Prostate gland (tissue), 2 donors: ENCODE results near the gene EXOSC2.

Experiments used
- CTCF ChIP-seq, 4 experiments: fragments of 200-600 bp in 2 of 4; fragments of 450-650 bp in 2 of 4; sonication (generic) in 2 of 4; IDR thresholded peaks; 1 replicate in 3 of 4; 2 replicates in 1 of 4; pipeline ENCODE4 v1.5.1; 2016 to 2019; ENCODE audit warnings: antibody characterized with exemption in 4 of 4, mild to moderate bottlenecking in 2 of 4, moderate library complexity in 2 of 4
- POLR2A ChIP-seq: fragments of 450-650 bp; IDR thresholded peaks from one replicate; pipeline ENCODE4 v1.6.1; 2016; ENCODE audit warnings: antibody characterized with exemption, mild to moderate bottlenecking
- POLR2AphosphoS5 ChIP-seq: sonication (generic); formaldehyde crosslinking; IDR thresholded peaks from one replicate; pipeline ENCODE4 v1.6.1; 2017; ENCODE audit warnings: antibody characterized with exemption

- TF ChIP-seq CTCF (IDR thresholded peaks at IDR 0.05) (no peak), POLR2A (no peak), POLR2AphosphoS5 (no peak)
Measured at GRCh38 chr9:130658893-130659698, 34.5 kb upstream of the EXOSC2 start.
